HepG2 (cell line): ENCODE data around the gene NUFIP2. TPM values are rescaled to one million over a fixed set of nuclear protein-coding genes. Genes with fewer than 3 reads are reported as not detected.

ENCODE experiments used
- ADNP ChIP-seq: sonication (generic); formaldehyde crosslinking; IDR thresholded peaks from 2 replicates; pipeline ENCODE4 v1.4.0; 2020; ENCODE audit warnings: missing genetic modification reagents
- BCLAF1 ChIP-seq: fragments of 450-650 bp; IDR thresholded peaks from 2 replicates; pipeline ENCODE4 v1.6.1; 2017; ENCODE audit warnings: mild to moderate bottlenecking
- ERF ChIP-seq: IDR thresholded peaks from 2 replicates; pipeline ENCODE4 v1.6.1; 2018; ENCODE audit warnings: missing biosample characterization, missing genetic modification reagents
- FOSL1 ChIP-seq: sonication (generic); formaldehyde crosslinking; IDR thresholded peaks from 2 replicates; pipeline ENCODE4 v1.9.0; 2021; ENCODE audit warnings: missing genetic modification reagents, borderline replicate concordance
- GMEB1 ChIP-seq: sonication (generic); formaldehyde crosslinking; IDR thresholded peaks from 2 replicates; pipeline ENCODE4 v1.5.1; 2020; ENCODE audit warnings: missing genetic modification reagents, mild to moderate bottlenecking, borderline replicate concordance
- HOXA3 ChIP-seq: sonication (generic); formaldehyde crosslinking; IDR thresholded peaks from 2 replicates; pipeline ENCODE4 v1.5.0; 2020; ENCODE audit warnings: missing genetic modification reagents
- IKZF4 ChIP-seq: sonication (generic); formaldehyde crosslinking; IDR thresholded peaks from 2 replicates; pipeline ENCODE4 v1.5.1; 2020; ENCODE audit warnings: borderline replicate concordance, mild to moderate bottlenecking, low read depth, missing genetic modification reagents; ENCODE audit errors: not compliant biosample characterization
- MEIS1 ChIP-seq: sonication (generic); formaldehyde crosslinking; IDR thresholded peaks from 2 replicates; pipeline ENCODE4 v1.9.0; 2021; ENCODE audit warnings: mild to moderate bottlenecking, missing genetic modification reagents, moderate library complexity, borderline replicate concordance
- NR2F6 ChIP-seq, 2 experiments: IDR thresholded peaks; 2 replicates each; pipeline ENCODE4 v1.6.1; 2016; ENCODE audit warnings: antibody characterized with exemption in 1 of 2, mild to moderate bottlenecking in 1 of 2
- RNF2 ChIP-seq: fragments of 450-650 bp; conservative IDR thresholded peaks from 2 replicates; pipeline ENCODE4 v1.6.1; 2016; ENCODE audit warnings: low read depth
- SOX5 ChIP-seq: IDR thresholded peaks from 2 replicates; pipeline ENCODE4 v1.6.1; 2016; ENCODE audit warnings: borderline replicate concordance
- TSC22D2 ChIP-seq: sonication (generic); formaldehyde crosslinking; IDR thresholded peaks from 2 replicates; pipeline ENCODE4 v1.5.1; 2020; ENCODE audit warnings: missing genetic modification reagents, mild to moderate bottlenecking, borderline replicate concordance
- YEATS4 ChIP-seq: sonication (generic); formaldehyde crosslinking; IDR thresholded peaks from 2 replicates; pipeline ENCODE4 v1.4.0; 2020; ENCODE audit warnings: missing genetic modification reagents, borderline replicate concordance
- ZFAT ChIP-seq: sonication (generic); formaldehyde crosslinking; conservative IDR thresholded peaks from 2 replicates; pipeline ENCODE4 v1.8.1; 2023; ENCODE audit warnings: missing genetic modification reagents, inconsistent platforms
- ZFP62 ChIP-seq: sonication (generic); formaldehyde crosslinking; IDR thresholded peaks from 2 replicates; pipeline ENCODE4 v1.4.0; 2020; ENCODE audit warnings: missing genetic modification reagents
- ZKSCAN8 ChIP-seq: IDR thresholded peaks from 2 replicates; pipeline ENCODE4 v1.6.1; 2016; ENCODE audit warnings: borderline replicate concordance, missing genetic modification reagents, missing compliant biosample characterization
- ZNF124 ChIP-seq: sonication (generic); formaldehyde crosslinking; IDR thresholded peaks from 2 replicates; pipeline ENCODE4 v1.4.0; 2020; ENCODE audit warnings: missing genetic modification reagents
- ZNF558 ChIP-seq: sonication (generic); formaldehyde crosslinking; IDR thresholded peaks from 2 replicates; pipeline ENCODE4 v1.9.0; 2022; ENCODE audit warnings: mild to moderate bottlenecking, missing genetic modification reagents, borderline replicate concordance
- ZNF576 ChIP-seq: sonication (generic); formaldehyde crosslinking; IDR thresholded peaks from 2 replicates; pipeline ENCODE4 v1.4.0; 2020; ENCODE audit warnings: mild to moderate bottlenecking, missing genetic modification reagents
- ZNF772 ChIP-seq: sonication (generic); formaldehyde crosslinking; IDR thresholded peaks from 2 replicates; pipeline ENCODE4 v1.5.0; 2020; ENCODE audit warnings: mild to moderate bottlenecking, missing genetic modification reagents
- ZSCAN5A ChIP-seq: sonication (generic); formaldehyde crosslinking; IDR thresholded peaks from 2 replicates; pipeline ENCODE4 v1.8.0; 2022; ENCODE audit warnings: mild to moderate bottlenecking, missing genetic modification reagents, borderline replicate concordance
- polyA plus RNA-seq, 8 experiments: library from polyadenylated mRNA; depleted of rRNA in 3 of 8; stranded (reverse) in 7 of 8; unstranded in 1 of 8; fragments of >200 nt; fragmentation: Illumina TruSeq in 4 of 8; extraction: Trizol in 4 of 8; gene quantifications; 2 replicates each; pipeline versions ENCODE4 v1.2.1 to v1.2.3, GENCODE V29; 2011 to 2016; ENCODE audit warnings: low read depth in 4 of 8, missing spikeins in 1 of 8, mixed read lengths in 1 of 8; ENCODE audit not compliant: insufficient read depth in 1 of 8
- total RNA-seq, 5 experiments: library from RNA; depleted of rRNA; stranded (reverse); fragments of >200 nt; fragmentation: Illumina TruSeq; extraction: Trizol; gene quantifications; 2 replicates each; pipeline ENCODE4 v1.2.3, GENCODE V29; 2016; ENCODE audit warnings: low read depth in 1 of 5
- TF ChIP-seq, protein P1 (sequence below), 2 experiments: sonication (generic) in 1 of 2; formaldehyde crosslinking in 1 of 2; IDR thresholded peaks; 2 replicates each; pipeline versions ENCODE4 v1.4.0 to v1.6.1; 2018 to 2020; ENCODE audit warnings: missing genetic modification reagents in 2 of 2, borderline replicate concordance in 1 of 2, low read depth in 1 of 2, mild to moderate bottlenecking in 1 of 2, missing biosample characterization in 1 of 2

The NUFIP2 gene
- total and polyA plus RNA-seq, 2 of the 13 experiments (the other 11 are each of a cell fraction or from before 2014, with no cell fraction given): 10.3 to 30.8 TPM

DNA sequence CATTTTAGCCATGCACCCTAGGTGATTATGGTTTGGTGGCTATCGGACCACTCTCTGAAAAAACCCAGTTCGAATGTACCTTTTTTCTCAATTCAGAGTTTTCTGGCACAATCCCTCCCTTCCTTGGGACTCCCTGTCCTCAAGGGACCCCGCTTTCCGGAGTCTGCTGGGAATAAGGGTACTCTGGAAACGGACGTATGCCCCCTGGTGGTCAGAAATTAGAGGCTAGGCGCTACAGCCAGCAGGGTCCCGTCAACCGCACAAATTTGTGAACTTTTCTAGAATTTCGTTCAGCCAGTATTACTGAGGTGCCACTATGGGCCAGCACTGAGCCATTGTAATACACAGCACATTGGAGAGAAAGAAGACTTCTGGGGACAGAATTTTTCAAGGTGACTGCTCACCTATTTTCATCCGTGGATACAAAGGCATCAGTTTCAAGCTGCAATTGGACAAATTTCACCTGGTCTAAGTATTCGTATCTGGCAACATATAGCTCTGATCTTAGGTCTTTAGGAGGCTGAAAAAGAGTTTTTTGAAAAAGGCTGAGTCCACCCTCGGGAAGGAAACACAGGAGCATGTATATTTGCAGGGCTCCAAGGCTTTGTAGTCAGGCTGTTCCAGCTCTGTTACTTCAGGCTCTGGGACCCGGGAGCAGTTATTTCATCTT lies 74.4 kb downstream of the NUFIP2 start (continued):
- 0 out of 2 replicates have a peak, but pooled peaks have one; percentile 25 for TF ChIP-seq GMEB1 (CRISPR knock-in tag)
- TF ChIP-seq ZNF558 (CRISPR knock-in tag): no peak
- TF ChIP-seq, protein P1, sequence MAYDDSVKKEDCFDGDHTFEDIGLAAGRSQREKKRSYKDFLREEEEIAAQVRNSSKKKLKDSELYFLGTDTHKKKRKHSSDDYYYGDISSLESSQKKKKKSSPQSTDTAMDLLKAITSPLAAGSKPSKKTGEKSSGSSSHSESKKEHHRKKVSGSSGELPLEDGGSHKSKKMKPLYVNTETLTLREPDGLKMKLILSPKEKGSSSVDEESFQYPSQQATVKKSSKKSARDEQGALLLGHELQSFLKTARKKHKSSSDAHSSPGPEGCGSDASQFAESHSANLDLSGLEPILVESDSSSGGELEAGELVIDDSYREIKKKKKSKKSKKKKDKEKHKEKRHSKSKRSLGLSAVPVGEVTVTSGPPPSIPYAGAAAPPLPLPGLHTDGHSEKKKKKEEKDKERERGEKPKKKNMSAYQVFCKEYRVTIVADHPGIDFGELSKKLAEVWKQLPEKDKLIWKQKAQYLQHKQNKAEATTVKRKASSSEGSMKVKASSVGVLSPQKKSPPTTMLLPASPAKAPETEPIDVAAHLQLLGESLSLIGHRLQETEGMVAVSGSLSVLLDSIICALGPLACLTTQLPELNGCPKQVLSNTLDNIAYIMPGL (CRISPR knock-in tag; IDR thresholded peaks at IDR 0.05; ENCODE audit: borderline replicate concordance in 1 of 2, low read depth in 1 of 2): peak; percentile 83 to 85; a peak in 3 of 4 replicates
- TF ChIP-seq ZNF576 (CRISPR knock-in tag): no peak
- 0 out of 2 replicates have a peak, but pooled peaks have one; percentile 24 for TF ChIP-seq SOX5
- TF ChIP-seq NR2F6 (IDR thresholded peaks at IDR 0.05): no peak
- no peak for TF ChIP-seq NR2F6 (CRISPR knock-in tag; IDR thresholded peaks at IDR 0.05)
- no peak for TF ChIP-seq IKZF4 (CRISPR knock-in tag)
- no peak for TF ChIP-seq RNF2
- no peak for TF ChIP-seq ZFAT (CRISPR knock-in tag)
- peak; percentile 69; the same call in 1 of the 2 replicates for TF ChIP-seq ERF
- peak; percentile 82; the same call in 1 of the 2 replicates for TF ChIP-seq TSC22D2 (CRISPR knock-in tag)
- TF ChIP-seq BCLAF1: no peak
- TF ChIP-seq YEATS4 (CRISPR knock-in tag): no peak
- TF ChIP-seq ZFP62: no peak
- TF ChIP-seq HOXA3 (CRISPR knock-in tag): no peak
- TF ChIP-seq ADNP (CRISPR knock-in tag): no peak
- no peak for TF ChIP-seq ZSCAN5A (CRISPR knock-in tag)
- no peak for TF ChIP-seq ZNF124 (CRISPR knock-in tag)
- TF ChIP-seq MEIS1: no peak
- TF ChIP-seq ZKSCAN8 (CRISPR knock-in tag): no peak
- TF ChIP-seq FOSL1 (CRISPR knock-in tag): no peak
- TF ChIP-seq ZNF772 (CRISPR knock-in tag): no peak
